Uterus (tissue), 4 donors: ENCODE results near the gene PRKCE. TPM values are rescaled to one million over a fixed set of nuclear protein-coding genes. Genes with fewer than 3 reads are reported as not detected.
A peak's percentile ranks its signal among the peaks of the same experiment; 100 is the strongest.

Source experiments
- DNase-seq, 2 donors: peaks; one replicate each; pipeline ENCODE4 v3.0.0-alpha.2; 2019 to 2020
- H3K27ac ChIP-seq, 2 donors: fragments of 200-600 bp; sonication (generic); 1 replicate in 1 of 2; 2 replicates in 1 of 2; pipeline ENCODE4 v1.5.1; 2016 to 2018
- H3K27me3 ChIP-seq, 2 donors: fragments of 200-600 bp; sonication (generic); one replicate each; pipeline ENCODE4 v1.5.1; 2018 to 2019; ENCODE audit warnings: control low read depth in 1 of 2
- H3K36me3 ChIP-seq, 2 donors: fragments of 200-600 bp; sonication (generic); one replicate each; pipeline ENCODE4 v1.5.1; 2019; ENCODE audit warnings: control low read depth in 1 of 2
- H3K4me1 ChIP-seq, 2 donors: fragments of 200-600 bp; sonication (generic); one replicate each; pipeline ENCODE4 v1.5.1; 2018 to 2019; ENCODE audit warnings: control low read depth in 1 of 2
- H3K4me3 ChIP-seq, 2 donors: fragments of 200-600 bp; sonication (generic); 1 replicate in 1 of 2; 2 replicates in 1 of 2; pipeline ENCODE4 v1.5.1; 2018 to 2019; ENCODE audit warnings: mild to moderate bottlenecking in 1 of 2
- H3K9me3 ChIP-seq, 2 donors: fragments of 200-600 bp; sonication (generic); one replicate each; pipeline ENCODE4 v1.5.1; 2019; ENCODE audit warnings: control low read depth in 1 of 2
- CTCF ChIP-seq, 4 experiments: fragments of 200-600 bp in 2 of 4; fragments of 450-650 bp in 2 of 4; sonication (generic) in 2 of 4; IDR thresholded peaks; one replicate each; pipeline ENCODE4 v1.5.1; 2016 to 2019; ENCODE audit warnings: antibody characterized with exemption in 4 of 4, mild to moderate bottlenecking in 2 of 4, moderate library complexity in 1 of 4
- POLR2A ChIP-seq, 2 donors: fragments of 450-650 bp; IDR thresholded peaks; one replicate each; pipeline ENCODE4 v1.6.1; 2016; ENCODE audit warnings: antibody characterized with exemption in 2 of 2, mild to moderate bottlenecking in 1 of 2, moderate library complexity in 1 of 2
- intact Hi-C: fragments of 100-400 bp; cut with DNase I; formaldehyde crosslinking; loops from one replicate; pipeline ENCODE4 v1.15.1; 2023; ENCODE audit warnings: low total_unique reads
- total RNA-seq, 4 donors: library from RNA; depleted of rRNA in 3 of 4; stranded (reverse); fragments of >200 nt in 3 of 4; gene quantifications; one replicate each; pipeline versions ENCODE4 v1.1.0 to v1.2.4, GENCODE V29; 2014 to 2023
- donor health status: DM: yes; HTN: yes; CAD: no.

PRKCE gene
- total RNA-seq, 4 donors from 2014 or later, result 3.8 to 47.6 (median 14.2) TPM

- no peak for TF ChIP-seq CTCF (IDR thresholded peaks at IDR 0.05)
- no peak for TF ChIP-seq POLR2A (IDR thresholded peaks at IDR 0.05)
- Histone ChIP-seq H3K27me3 (no peaks in the 10 kb centered on the region), H3K4me1 (peaks cover 0 to 9% of the 10 kb centered on the region in 2 donors), H3K27ac (peak overlapping the region in 1 of 2 donors; percentile 36), H3K4me3 (no peak overlapping the region), H3K36me3 (no peaks in the 10 kb centered on the region), H3K9me3 (no peaks in the 10 kb centered on the region)
- DNase-seq, result no peak
- intact Hi-C loops, result no loop called here
These were observed 313.4 kb downstream of the PRKCE start for GRCh38 chr2:45964906-45965305.

GRCh38 chr2:45965871-45966498 lies 314.5 kb downstream of the PRKCE start:
- Histone ChIP-seq H3K27ac (no peak overlapping the region), H3K9me3 (no peaks in the 10 kb centered on the region), H3K36me3 (no peaks in the 10 kb centered on the region), H3K27me3 (no peaks in the 10 kb centered on the region), H3K4me1 (peaks cover 0 to 9% of the 10 kb centered on the region in 2 donors), H3K4me3 (no peak overlapping the region)
- no peak for DNase-seq
- TF ChIP-seq CTCF (IDR thresholded peaks at IDR 0.05), result no peak
- no peak for TF ChIP-seq POLR2A (IDR thresholded peaks at IDR 0.05)
- intact Hi-C loops, result no loop called here

- no peaks in the 10 kb centered on the region for H3K36me3 ChIP-seq
- peak overlapping the region in 1 of 2 donors; percentile 25 for H3K27ac ChIP-seq
- intact Hi-C loops, result no loop called here
- TF ChIP-seq CTCF (IDR thresholded peaks at IDR 0.05) (no peak), POLR2A (IDR thresholded peaks at IDR 0.05) (no peak)
- H3K4me3 ChIP-seq, result no peak overlapping the region
- no peaks in the 10 kb centered on the region for H3K27me3 ChIP-seq
- DNase-seq, result peak; percentile 54 to 73
- H3K9me3 ChIP-seq, result no peaks in the 10 kb centered on the region
- H3K4me1 ChIP-seq, result peaks cover 0 to 4% of the 10 kb centered on the region in 2 donors
These were observed 317.6 kb downstream of the PRKCE start for GRCh38 chr2:45968946-45969584.

- H3K9me3 ChIP-seq, result no peaks in the 10 kb centered on the region
- no peak overlapping the region for H3K27ac ChIP-seq
- intact Hi-C loops, result no loop called here
- no peak overlapping the region for H3K4me3 ChIP-seq
- peaks cover 0 to 4% of the 10 kb centered on the region in 2 donors for H3K4me1 ChIP-seq
- H3K27me3 ChIP-seq, result no peaks in the 10 kb centered on the region
- H3K36me3 ChIP-seq, result no peaks in the 10 kb centered on the region
- DNase-seq, result no peak
- no peak for TF ChIP-seq POLR2A (IDR thresholded peaks at IDR 0.05)
- no peak for TF ChIP-seq CTCF (IDR thresholded peaks at IDR 0.05)
These were observed 322.0 kb downstream of the PRKCE start for GRCh38 chr2:45973426-45973825.

GRCh38 chr2:45974056-45974455 lies 322.6 kb downstream of the PRKCE start:
- H3K27ac ChIP-seq, result no peak overlapping the region
- H3K27me3 ChIP-seq, result no peaks in the 10 kb centered on the region
- TF ChIP-seq CTCF (IDR thresholded peaks at IDR 0.05), result no peak
- no peak for TF ChIP-seq POLR2A (IDR thresholded peaks at IDR 0.05)
- intact Hi-C loops, result no loop called here
- DNase-seq, result no peak
- no peak overlapping the region for H3K4me3 ChIP-seq
- H3K4me1 ChIP-seq, result peaks cover 0 to under 1% of the 10 kb centered on the region in 2 donors
- H3K9me3 ChIP-seq, result no peaks in the 10 kb centered on the region
- H3K36me3 ChIP-seq, result no peaks in the 10 kb centered on the region
